Peyer's patch (tissue), 4 donors: ENCODE results near the gene KIF25. TPM values are rescaled to one million over a fixed set of nuclear protein-coding genes. Genes with fewer than 3 reads are reported as not detected.

Experiments used
- DNase-seq, 3 donors: peaks; one replicate each; pipeline ENCODE4 v3.0.0-alpha.2; 2017 to 2019
- H3K27ac ChIP-seq, 4 donors: fragments of 200-600 bp; sonication (generic); one replicate each; pipeline ENCODE4 v1.5.1; 2016 to 2019
- H3K27me3 ChIP-seq, 2 donors: fragments of 200-600 bp; sonication (generic); one replicate each; pipeline ENCODE4 v1.5.1; 2019
- H3K36me3 ChIP-seq, 3 donors: fragments of 200-600 bp; sonication (generic); one replicate each; pipeline ENCODE4 v1.5.1; 2016 to 2019
- H3K4me1 ChIP-seq, 4 donors: fragments of 200-600 bp; sonication (generic); one replicate each; pipeline ENCODE4 v1.5.1; 2016 to 2019
- H3K4me3 ChIP-seq, 4 donors: fragments of 200-600 bp; sonication (generic); 1 replicate in 3 of 4; 2 replicates in 1 of 4; pipeline ENCODE4 v1.5.1; 2016 to 2019; ENCODE audit warnings: mild to moderate bottlenecking in 1 of 4
- H3K9me3 ChIP-seq, 4 donors: fragments of 200-600 bp; sonication (generic); one replicate each; pipeline ENCODE4 v1.5.1; 2016 to 2019; ENCODE audit warnings: mild to moderate bottlenecking in 1 of 4
- CTCF ChIP-seq, 6 experiments: fragments of 450-650 bp in 4 of 6; fragments of 200-600 bp in 2 of 6; sonication (generic) in 1 of 6; IDR thresholded peaks; one replicate each; pipeline ENCODE4 v1.5.1; 2017 to 2019; ENCODE audit warnings: antibody characterized with exemption in 6 of 6, mild to moderate bottlenecking in 3 of 6, moderate library complexity in 1 of 6
- POLR2A ChIP-seq, 2 donors: fragments of 450-650 bp; IDR thresholded peaks; one replicate each; pipeline ENCODE4 v1.5.1; 2017; ENCODE audit warnings: antibody characterized with exemption in 2 of 2, mild to moderate bottlenecking in 2 of 2, moderate library complexity in 2 of 2
- total RNA-seq, 4 donors: library from RNA; depleted of rRNA; stranded (reverse); fragments of >200 nt; gene quantifications; one replicate each; pipeline ENCODE4 v1.1.0, GENCODE V29; 2016

KIF25 gene
- total RNA-seq, 4 donors from 2014 or later, result not detected

GRCh38 chr6:168051648-168052047, 54.2 kb downstream of the KIF25 start:
- Histone ChIP-seq H3K4me1 (no peaks in the 10 kb centered on the region), H3K9me3 (no peaks in the 10 kb centered on the region), H3K27me3 (no peaks in the 10 kb centered on the region), H3K4me3 (no peak overlapping the region), H3K27ac (no peak overlapping the region), H3K36me3 (no peaks in the 10 kb centered on the region)
- DNase-seq, result no peak
- no peak for TF ChIP-seq POLR2A (IDR thresholded peaks at IDR 0.05)
- no peak for TF ChIP-seq CTCF (IDR thresholded peaks at IDR 0.05)

DNA sequence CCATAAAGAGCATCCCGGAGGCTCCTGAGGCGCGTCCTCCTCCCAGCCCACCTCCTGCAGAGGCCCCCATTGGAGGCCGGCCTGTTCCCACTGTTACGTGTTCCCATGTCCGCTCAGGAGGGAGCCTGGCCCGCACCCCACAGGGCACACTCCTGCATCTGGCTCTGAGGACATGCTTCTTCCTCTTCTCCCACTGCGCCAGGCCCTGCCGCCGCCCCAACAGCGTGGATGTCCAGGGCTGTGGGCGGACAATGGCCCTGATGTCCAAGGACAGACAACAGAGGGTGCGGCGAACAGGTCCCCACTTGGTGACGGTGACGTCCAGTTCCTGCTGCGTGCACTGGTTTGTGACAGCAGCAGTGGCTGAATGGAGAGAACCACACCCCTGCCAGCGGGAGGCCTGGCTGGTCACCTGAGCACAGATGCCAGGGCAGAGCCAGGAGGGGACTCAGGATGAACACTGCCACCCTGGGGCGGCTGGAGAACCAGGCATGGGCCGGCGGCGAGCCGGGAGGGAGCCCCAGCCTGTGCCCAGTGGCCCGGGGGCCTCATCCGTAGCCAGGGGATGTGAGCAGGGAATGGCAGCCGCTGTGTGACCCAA, 54.9 kb downstream of the KIF25 start:
- H3K27ac ChIP-seq, result no peak overlapping the region
- H3K27me3 ChIP-seq, result no peaks in the 10 kb centered on the region
- no peak for TF ChIP-seq POLR2A (IDR thresholded peaks at IDR 0.05)
- no peak for TF ChIP-seq CTCF (IDR thresholded peaks at IDR 0.05)
- no peaks in the 10 kb centered on the region for H3K36me3 ChIP-seq
- no peaks in the 10 kb centered on the region for H3K4me1 ChIP-seq
- H3K9me3 ChIP-seq, result no peaks in the 10 kb centered on the region
- no peak for DNase-seq
- no peak overlapping the region for H3K4me3 ChIP-seq

DNA sequence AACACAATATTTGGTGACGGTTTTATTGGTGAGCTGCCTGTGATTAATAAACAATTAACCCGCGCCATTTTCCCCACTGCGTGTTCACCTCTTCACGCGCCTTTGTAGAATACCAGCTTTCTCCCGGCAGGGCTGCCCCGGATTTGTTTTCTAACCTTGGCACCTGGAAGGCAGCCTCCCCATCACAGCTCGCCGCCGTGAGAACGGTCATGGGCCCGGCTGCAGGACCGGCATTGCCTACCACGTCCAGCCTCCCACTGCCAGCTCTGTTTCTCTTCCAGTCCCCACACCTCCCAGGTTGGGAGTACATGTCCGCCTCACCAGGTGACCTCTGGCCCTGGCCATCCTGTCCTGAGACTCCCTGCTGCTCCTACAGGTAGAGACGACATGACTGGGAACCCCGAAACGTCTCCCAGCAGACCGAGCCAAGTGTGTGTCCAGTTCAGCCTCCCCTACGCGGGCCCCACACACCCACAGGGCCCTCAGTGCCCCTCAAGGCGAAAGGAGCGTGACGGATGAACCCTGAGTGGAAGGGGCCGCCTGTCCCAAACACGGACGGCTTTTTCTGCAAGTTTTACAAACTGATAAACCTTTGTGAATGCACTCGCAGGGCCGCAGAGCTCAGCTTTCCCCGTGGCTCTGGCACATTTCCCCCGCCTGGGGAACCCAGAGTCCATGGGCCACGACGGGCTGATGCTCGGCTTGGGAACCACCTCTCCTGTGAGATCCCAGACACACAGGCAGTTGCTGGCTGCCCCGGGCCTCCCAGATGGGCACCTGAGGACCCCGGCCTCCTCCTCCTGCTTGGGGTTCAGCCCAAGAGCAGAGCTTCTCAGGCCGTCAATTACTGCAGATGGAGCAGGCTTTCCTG, 55.9 kb downstream of the KIF25 start:
- Histone ChIP-seq H3K4me3 (no peak overlapping the region), H3K9me3 (no peaks in the 10 kb centered on the region), H3K4me1 (no peaks in the 10 kb centered on the region), H3K27me3 (no peaks in the 10 kb centered on the region), H3K27ac (no peak overlapping the region), H3K36me3 (no peaks in the 10 kb centered on the region)
- no peak for DNase-seq
- TF ChIP-seq CTCF (IDR thresholded peaks at IDR 0.05) (no peak), POLR2A (IDR thresholded peaks at IDR 0.05) (no peak)

GRCh38 chr6:168053957-168054471, 56.5 kb downstream of the KIF25 start:
- Histone ChIP-seq H3K9me3 (no peaks in the 10 kb centered on the region), H3K4me1 (no peaks in the 10 kb centered on the region), H3K36me3 (no peaks in the 10 kb centered on the region), H3K4me3 (no peak overlapping the region), H3K27me3 (no peaks in the 10 kb centered on the region), H3K27ac (no peak overlapping the region)
- no peak for DNase-seq
- TF ChIP-seq POLR2A (IDR thresholded peaks at IDR 0.05) (no peak), CTCF (IDR thresholded peaks at IDR 0.05) (no peak)

- Histone ChIP-seq H3K27ac (no peak overlapping the region), H3K9me3 (no peaks in the 10 kb centered on the region), H3K27me3 (no peaks in the 10 kb centered on the region), H3K4me1 (no peaks in the 10 kb centered on the region), H3K4me3 (no peak overlapping the region), H3K36me3 (no peaks in the 10 kb centered on the region)
- TF ChIP-seq POLR2A (IDR thresholded peaks at IDR 0.05) (no peak), CTCF (IDR thresholded peaks at IDR 0.05) (no peak)
- no peak for DNase-seq
Measured at GRCh38 chr6:168054765-168055560, 57.5 kb downstream of the KIF25 start.
